Measurements from ENCODE around the gene TCEANC2.
A peak's percentile ranks its signal among the peaks of the same experiment; 100 is the strongest.
"Not testable (repeated sequence)": the region's sequence is repeated elsewhere in the genome, so short reads cannot be mapped to it uniquely, and the experiment has no call there.

TCEANC2 gene

DNA sequence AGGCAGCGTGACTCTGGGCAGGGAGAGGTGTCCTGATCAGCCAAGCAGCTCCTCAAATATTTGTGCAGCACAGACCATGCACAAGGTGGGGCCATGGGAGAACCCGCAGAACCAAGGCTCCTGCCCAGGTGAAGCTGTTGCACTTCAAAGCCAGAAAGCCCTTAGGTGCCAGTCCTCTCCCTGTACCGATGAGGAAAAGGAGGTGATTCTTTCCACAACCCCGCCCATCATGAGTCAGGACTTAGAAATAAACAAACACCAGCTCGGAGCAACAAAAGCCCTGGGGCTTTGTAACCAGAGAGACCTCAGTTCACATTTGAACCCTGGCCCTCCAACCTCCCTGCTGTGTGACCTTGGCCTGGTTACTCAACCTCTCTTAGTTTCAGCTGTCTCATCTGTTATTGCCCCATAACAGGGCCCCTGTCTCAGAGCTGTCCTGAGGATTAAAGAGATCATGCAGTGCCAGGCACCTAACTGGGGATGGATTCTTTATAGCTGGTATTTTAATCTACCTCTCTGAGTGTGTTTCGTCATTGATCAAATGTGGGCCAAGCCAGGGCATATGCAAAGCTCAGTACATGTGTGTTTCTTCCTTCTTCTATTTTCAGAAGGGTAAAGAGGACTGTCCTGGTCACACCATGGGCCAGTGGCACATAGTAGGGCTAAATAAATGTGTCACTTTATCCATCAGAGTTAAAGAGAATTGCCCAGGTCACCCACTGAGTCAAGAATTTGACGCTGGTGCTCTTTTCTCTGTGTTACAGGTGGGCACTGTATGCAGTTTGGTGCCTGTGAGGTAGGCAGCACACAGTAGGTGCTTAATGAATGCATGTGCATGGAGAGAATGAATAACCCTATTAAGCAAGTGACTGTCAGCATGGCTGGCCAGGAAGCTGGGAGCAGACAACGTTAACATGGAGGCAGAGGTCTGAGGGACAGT is 36.8 kb upstream of the TCEANC2 start:
- peak overlapping the region; percentile 54 for H3K27ac ChIP-seq

DNA sequence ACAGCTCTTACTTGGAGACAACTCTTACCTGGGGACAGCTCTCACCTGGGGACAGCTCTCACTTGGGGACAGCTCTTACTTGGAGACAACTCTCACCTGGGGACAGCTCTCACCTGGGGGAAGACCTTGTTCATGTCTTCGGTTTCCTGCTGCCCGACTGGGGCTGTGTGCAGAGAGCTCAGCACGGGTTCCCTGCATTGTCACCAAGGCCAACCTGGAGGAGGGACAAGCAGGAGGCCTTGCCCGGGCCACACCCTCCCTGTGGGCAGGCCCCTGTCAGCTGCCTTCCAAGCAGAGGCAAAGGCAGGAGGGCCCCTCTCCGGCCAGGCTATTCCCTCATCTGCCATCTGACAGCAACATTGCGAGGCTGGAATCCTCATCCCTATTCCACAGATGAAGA is 35.4 kb upstream of the TCEANC2 start, which contains the start of gene LDLRAD1:
LDLRAD1 (minus strand) TSS at position 208 of the 400 bp plus-strand sequence; CDS start at position 134, 74 bp downstream.
- peak within 1 kb of the TSS; percentile 35 for H3K27ac ChIP-seq
- TF ChIP-seq ZFX (IDR thresholded peaks at IDR 0.05; ENCODE audit: borderline replicate concordance) (no peak), CTCF (IDR thresholded peaks at IDR 0.05) (no peak)

More for the DNA sequence above, 36.8 kb upstream of the TCEANC2 start:
- TF ChIP-seq ZFX (IDR thresholded peaks at IDR 0.05; ENCODE audit: borderline replicate concordance): no peak

GRCh38 chr1:54018635-54019034 is 34.8 kb upstream of the TCEANC2 start:
- no peak overlapping the region for H3K27ac ChIP-seq
- TF ChIP-seq CTCF (IDR thresholded peaks at IDR 0.05) (no peak), ZFX (IDR thresholded peaks at IDR 0.05; ENCODE audit: borderline replicate concordance) (no peak)

- H3K27ac ChIP-seq: not testable (repeated sequence)
Measured at GRCh38 chr1:54019562-54020176, 33.7 kb upstream of the TCEANC2 start.

DNA sequence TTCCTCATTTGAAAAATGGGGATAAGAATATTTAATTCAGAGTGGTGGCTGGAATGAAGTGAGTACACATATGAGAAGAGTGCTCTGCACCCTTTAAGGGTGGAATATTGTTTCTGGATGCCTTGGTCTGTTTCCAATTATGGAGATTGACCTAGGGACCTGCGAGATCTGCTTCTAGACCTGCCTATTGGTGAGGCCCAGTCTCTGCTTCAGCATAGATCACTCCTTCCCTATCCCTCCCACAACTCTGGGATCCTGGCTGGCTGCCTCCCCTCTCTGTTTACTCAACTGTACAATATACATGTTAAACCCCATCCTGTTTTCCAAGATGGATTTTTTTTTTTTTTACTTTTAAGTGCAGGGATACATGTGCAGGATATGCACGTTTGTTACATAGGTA is 29.1 kb upstream of the TCEANC2 start:
- no peak for TF ChIP-seq CTCF (IDR thresholded peaks at IDR 0.05)
- TF ChIP-seq ZFX (IDR thresholded peaks at IDR 0.05; ENCODE audit: borderline replicate concordance): no peak
- H3K27ac ChIP-seq: no peak overlapping the region

DNA sequence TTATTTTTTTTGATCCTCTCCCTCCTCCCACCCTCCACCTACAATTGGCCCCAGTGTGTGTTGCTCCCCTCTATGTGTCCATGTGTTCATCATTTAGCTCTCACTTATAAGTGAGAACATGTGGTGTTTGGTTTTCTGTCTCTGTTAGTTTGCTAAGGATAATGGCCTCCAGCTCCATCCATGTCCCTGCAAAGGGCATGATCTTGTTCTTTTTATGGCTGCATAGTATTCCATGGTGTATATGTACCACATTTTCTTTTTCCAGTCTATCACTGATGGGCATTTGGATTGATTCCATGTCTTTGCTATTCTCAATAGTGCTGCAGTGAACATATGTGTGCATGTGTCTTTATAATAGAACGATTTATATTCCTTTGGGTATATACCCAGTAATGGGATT is 28.6 kb upstream of the TCEANC2 start:
- H3K27ac ChIP-seq: not testable (repeated sequence)

DNA sequence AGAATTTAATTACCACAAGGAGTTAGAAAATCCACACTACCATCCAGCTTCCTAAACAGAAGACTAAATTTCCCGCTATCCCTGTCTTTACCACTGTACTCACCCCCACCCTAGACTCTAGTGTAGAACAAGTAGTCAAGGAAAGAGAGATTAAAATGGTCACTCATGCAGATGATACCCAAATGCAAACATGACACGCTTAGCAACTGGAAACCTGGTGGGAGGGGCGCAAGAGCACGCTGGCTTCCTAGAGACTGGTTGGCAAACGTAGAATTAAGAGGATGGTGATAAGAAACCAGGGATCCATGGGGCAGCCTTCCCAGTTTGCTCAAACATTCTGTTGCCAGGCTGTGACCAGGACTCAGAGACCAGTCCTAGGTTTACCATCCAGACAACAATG is 25.6 kb upstream of the TCEANC2 start:
- TF ChIP-seq ZFX (IDR thresholded peaks at IDR 0.05; ENCODE audit: borderline replicate concordance) (no peak), CTCF (IDR thresholded peaks at IDR 0.05) (no peak)
- H3K27ac ChIP-seq: no peak overlapping the region

- TF ChIP-seq ZFX (IDR thresholded peaks at IDR 0.05; ENCODE audit: borderline replicate concordance): no peak
- TF ChIP-seq CTCF (IDR thresholded peaks at IDR 0.05): no peak
- H3K27ac ChIP-seq: no peak overlapping the region
Measured at GRCh38 chr1:54028306-54029251, 24.8 kb upstream of the TCEANC2 start.
